GM21723 (cell line): ENCODE data around the gene DNAJC28.
A peak's percentile ranks its signal among the peaks of the same experiment; 100 is the strongest.

Experiments used
- ATAC-seq: cut with Tn5 transposase; IDR thresholded peaks from one replicate; pipeline ENCODE4 v1.9.1; 2021; ENCODE audit warnings: mild to moderate bottlenecking, moderate library complexity; ENCODE audit not compliant: unreplicated experiment

DNAJC28 gene

DNA sequence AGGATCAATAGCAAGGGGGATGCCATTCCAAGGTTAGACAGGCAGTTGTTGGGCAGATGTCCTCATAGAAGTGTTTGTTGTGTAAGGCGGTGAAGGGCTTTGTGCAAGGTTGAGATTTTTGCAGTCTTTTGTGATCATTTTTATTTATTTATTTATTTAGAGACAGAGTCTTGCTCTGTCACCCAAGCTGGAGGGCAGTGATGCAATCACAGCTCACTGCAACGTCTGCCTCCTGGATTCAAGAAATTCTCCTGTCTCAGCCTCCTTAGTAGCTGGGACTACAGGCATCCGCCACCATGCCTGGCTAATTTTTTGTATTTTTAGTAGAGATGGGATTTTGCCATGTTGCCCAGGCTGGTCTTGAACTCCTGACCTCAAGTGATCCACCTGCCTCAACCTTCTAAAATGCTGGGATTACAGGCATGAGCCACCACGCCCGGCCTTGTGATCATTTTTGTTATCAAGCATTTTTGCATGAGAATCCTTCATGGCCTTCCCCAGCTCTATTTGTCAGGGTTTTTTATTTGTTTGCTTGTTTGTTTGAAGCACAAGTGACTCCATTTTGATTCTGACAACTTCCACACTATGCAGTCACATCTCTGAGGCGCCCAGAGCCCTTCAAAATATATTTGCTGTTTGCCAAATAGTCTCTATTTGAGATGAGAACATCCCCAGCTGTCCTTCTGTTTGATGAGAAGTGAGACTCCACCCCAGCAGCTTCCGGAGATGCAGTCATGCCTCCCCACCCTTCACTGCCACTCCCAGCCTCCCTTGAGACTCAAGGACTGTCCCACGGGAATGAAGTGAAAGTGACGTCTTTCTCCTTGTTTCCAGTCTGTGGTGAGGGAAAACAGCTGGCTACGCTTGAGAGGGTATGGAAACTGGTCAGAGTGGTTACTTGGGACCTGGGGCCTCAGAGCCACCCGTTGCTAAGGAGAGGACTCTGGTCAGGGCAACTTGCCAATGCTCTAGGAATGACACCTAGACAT, 49.7 kb downstream of the DNAJC28 start:
- peak; percentile 69 for ATAC-seq
